GM15510 (cell line): ENCODE results near the gene CFAP68.

ENCODE experiments used
- POLR2A ChIP-seq: IDR thresholded peaks from 3 replicates; pipeline ENCODE4 v1.6.1; 2011; ENCODE audit warnings: borderline replicate concordance; ENCODE audit not compliant: insufficient read length; ENCODE audit errors: extremely low read depth

CFAP68 gene

GRCh38 chr11:111906680-111907079 is 27.3 kb downstream of the CFAP68 start:
- TF ChIP-seq POLR2A, result no peak

GRCh38 chr11:111908639-111909305 is 29.4 kb downstream of the CFAP68 start:
- no peak for TF ChIP-seq POLR2A

- no peak for TF ChIP-seq POLR2A
Measured at GRCh38 chr11:111909378-111909777, 30.0 kb downstream of the CFAP68 start.

GRCh38 chr11:111910676-111911562 is 31.6 kb downstream of the CFAP68 start:
- TF ChIP-seq POLR2A, result no peak

GRCh38 chr11:111911563-111912401 is 32.4 kb downstream of the CFAP68 start, which contains the start of gene CRYAB:
CRYAB (minus strand) TSS chr11:111911770; CDS start chr11:111911724, 46 bp downstream.
- no peak for TF ChIP-seq POLR2A

GRCh38 chr11:111912535-111912934 is 33.2 kb downstream of the CFAP68 start, which contains the start of gene HSPB2:
HSPB2 (plus strand) TSS chr11:111912734; CDS start chr11:111912830, 96 bp downstream.
- no peak for TF ChIP-seq POLR2A

- TF ChIP-seq POLR2A, result no peak
Measured at GRCh38 chr11:111913031-111913861, 33.9 kb downstream of the CFAP68 start.

GRCh38 chr11:111913997-111914396 is 34.7 kb downstream of the CFAP68 start:
- TF ChIP-seq POLR2A, result no peak

- no peak for TF ChIP-seq POLR2A
Measured at GRCh38 chr11:111916768-111917167, 37.4 kb downstream of the CFAP68 start.

- no peak for TF ChIP-seq POLR2A
Measured at GRCh38 chr11:111917312-111917711, 38.0 kb downstream of the CFAP68 start.

GRCh38 chr11:111917788-111918187 is 38.4 kb downstream of the CFAP68 start:
- no peak for TF ChIP-seq POLR2A

GRCh38 chr11:111918390-111919256 is 39.3 kb downstream of the CFAP68 start, which contains the start of gene C11orf52:
C11orf52 (plus strand) TSS chr11:111918913; CDS start chr11:111918973, 60 bp downstream.
- no peak for TF ChIP-seq POLR2A

GRCh38 chr11:111920908-111921307 is 41.6 kb downstream of the CFAP68 start:
- no peak for TF ChIP-seq POLR2A

- TF ChIP-seq POLR2A, result no peak
Measured at GRCh38 chr11:111921541-111922230, 42.3 kb downstream of the CFAP68 start.
